T47D (cell line): ENCODE measurements around the gene CCSER1.
"Not testable (repeated sequence)": the region's sequence is repeated elsewhere in the genome, so short reads cannot be mapped to it uniquely, and the experiment has no call there.

Experiments used
- DNase-seq, 2 experiments: peaks; one replicate each; pipeline versions ENCODE4 v3.0.0 to v3.0.0-alpha.2; 2011 to 2012; ENCODE audit warnings: low read depth in 1 of 2, low spot score in 1 of 2
- JUND ChIP-seq: IDR thresholded peaks from 2 replicates; pipeline ENCODE4 v1.6.1; 2012; ENCODE audit warnings: low read depth
- in situ Hi-C: cut with HindIII; loops from 2 replicates; pipeline ENCODE4 v1.10.0; 2016; ENCODE audit warnings: low sequenced_read_pairs, low pct_unique_long_range_greater_than_20kb

Gene CCSER1

DNA sequence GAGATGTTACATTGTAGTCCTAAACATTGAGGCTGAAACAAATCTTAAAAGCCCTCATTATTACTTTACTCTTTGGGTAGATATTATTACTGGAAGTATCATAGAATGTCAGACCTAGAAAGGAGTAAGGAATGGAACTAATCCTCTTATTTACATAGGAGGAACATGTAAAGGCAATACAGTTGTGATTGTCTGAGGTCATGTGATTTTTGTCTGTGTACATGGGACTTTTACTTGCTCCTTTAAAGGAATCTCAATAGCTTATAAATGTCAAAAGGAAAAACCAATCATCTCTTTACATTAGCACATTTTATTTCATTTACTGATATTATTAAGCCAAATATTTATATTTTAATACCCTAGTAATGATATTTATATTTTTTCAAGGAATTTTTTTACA lies 568.2 kb downstream of the CCSER1 start:
- TF ChIP-seq JUND = no peak
- DNase-seq = no peak
- in situ Hi-C loops = no loop called here

- DNase-seq, in situ Hi-C loops: not testable (repeated sequence)
These were observed 578.3 kb downstream of the CCSER1 start for GRCh38 chr4:90705501-90705900.

GRCh38 chr4:90715242-90715641 lies 588.0 kb downstream of the CCSER1 start:
- DNase-seq = no peak
- no peak for TF ChIP-seq JUND
- in situ Hi-C loops = no loop called here

DNA sequence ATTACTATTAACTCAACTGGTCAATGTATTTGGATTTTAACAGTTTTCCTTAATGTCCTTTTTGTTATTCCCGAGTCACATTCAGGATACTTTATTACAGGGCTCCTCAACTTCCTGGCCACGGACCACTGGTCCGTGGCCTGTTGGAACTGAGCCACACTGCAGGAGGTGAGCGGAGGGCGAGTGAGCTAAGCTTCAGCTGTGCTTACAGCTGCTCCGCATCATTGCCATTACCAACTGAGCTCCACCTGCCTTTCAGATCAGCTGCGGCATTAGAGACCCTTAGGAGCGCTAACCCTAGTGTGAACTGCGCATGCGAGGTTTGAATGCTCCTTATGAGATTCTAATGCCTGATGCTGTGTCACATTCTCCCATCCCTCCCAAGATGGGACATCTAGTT lies 591.7 kb downstream of the CCSER1 start:
- no peak for DNase-seq
- in situ Hi-C loops = no loop called here

DNA sequence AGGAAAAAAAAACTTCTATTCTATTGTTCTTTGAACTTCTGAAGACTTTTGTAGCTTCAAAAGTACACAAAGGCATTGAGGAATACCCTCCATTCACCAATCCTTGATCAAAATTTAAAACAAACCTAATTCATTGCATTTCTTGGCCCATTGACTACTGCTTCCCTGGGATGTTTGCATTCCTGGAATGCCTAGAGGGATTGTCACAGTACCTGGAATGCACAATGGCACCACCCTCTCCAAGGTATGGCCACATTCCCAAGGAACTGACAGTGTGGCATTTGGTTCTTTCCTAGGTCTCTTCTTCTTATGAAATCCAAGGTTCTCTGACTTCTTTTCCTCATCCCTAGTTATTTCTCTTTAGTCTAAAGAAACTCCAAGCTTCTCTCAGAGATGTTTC lies 600.7 kb downstream of the CCSER1 start:
- in situ Hi-C loops = no loop called here
- TF ChIP-seq JUND = no peak
- peak in 1 of 2 experiments; percentile 80 for DNase-seq

More for the DNA sequence above, 591.7 kb downstream of the CCSER1 start:
- TF ChIP-seq JUND = no peak

DNA sequence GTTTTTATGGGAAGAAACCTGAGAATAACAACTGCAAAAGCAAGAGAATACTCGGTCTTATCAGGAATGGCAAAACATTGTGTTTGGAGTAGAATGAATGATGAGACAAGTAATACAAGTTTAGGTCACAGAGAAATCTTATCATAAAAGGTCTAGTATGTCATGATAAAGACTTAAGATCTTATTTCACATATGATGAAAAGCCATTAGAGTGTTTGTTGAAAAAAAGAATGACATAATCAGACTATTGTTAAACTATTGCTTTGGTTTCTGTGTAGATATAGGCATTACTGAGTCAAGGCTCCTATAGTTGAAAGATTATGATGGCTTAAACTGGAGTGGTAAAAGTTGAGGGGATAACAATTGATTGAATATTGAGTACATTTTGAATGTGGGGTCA lies 603.6 kb downstream of the CCSER1 start:
- in situ Hi-C loops = no loop called here
- no peak for DNase-seq
- TF ChIP-seq JUND = no peak

GRCh38 chr4:90733211-90733610 lies 606.0 kb downstream of the CCSER1 start:
- TF ChIP-seq JUND = no peak
- in situ Hi-C loops = no loop called here

DNA sequence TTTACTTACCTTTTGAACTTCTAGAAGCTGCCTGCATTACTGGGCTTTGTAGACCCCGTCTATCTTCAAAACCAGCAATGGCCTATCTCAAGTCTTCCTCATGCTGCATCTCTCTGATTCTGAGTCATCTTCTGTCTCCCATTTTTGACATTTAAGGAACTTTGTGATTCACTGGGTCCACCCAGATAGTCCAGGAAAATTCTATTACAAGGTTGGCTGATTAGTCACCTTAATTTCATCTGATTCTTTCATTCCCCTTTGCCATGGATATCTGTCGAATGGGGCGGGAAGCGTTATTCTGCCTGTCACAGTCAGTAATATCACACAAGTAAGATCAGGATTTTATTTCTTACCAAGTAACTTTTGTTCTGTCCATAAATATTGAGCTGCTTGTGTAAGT lies 618.0 kb downstream of the CCSER1 start:
- no peak for DNase-seq
- TF ChIP-seq JUND = no peak
- in situ Hi-C loops = no loop called here

More at GRCh38 chr4:90733211-90733610, 606.0 kb downstream of the CCSER1 start:
- no peak for DNase-seq

- TF ChIP-seq JUND = no peak
- in situ Hi-C loops = no loop called here
- no peak for DNase-seq
These were observed 625.9 kb downstream of the CCSER1 start for GRCh38 chr4:90753068-90753467.

DNA sequence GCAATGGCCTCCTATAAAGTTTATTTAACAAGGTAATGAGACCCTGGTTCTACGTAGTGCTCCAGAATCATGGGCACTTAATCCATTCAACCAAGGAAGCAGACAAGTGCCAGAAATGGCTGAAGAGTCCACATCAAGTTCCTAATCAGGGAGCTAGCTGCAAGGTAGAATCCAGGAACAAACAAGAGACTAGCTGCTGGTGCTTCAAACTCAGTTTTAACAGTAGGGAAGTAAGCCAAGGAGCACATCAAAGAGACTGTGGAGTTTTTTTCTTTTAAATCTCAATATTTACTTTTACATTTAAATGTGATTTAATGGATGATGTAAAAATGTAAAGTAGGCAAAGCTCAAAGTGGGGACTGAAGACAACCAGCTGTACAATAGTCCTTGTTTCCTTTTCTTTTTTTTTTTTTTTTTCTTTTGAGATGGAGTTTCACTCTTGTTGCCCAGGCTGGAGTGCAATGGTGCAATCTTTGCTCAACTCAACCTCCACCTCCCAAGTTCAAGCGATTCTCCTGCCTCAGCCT lies 630.4 kb downstream of the CCSER1 start:
- in situ Hi-C loops = no loop called here
- TF ChIP-seq JUND = no peak
- no peak for DNase-seq

DNA sequence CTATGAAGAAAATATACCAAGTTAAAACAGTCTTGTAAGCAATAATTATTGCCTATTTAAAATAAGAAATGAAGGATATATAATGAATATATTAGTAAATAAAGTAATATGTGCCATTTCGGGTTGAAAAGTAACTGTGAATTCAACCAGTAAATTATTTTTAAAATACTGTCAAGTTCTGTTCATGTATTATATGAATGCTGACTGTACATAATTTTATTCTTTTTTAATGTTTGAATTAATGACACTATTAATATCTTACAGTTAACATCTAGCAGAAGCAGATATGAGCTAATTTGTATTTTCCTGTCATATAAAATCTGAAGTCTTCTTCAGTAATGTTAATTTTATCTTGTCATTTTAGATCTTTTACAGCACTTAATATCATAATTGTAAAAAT lies 632.9 kb downstream of the CCSER1 start:
- in situ Hi-C loops = no loop called here
- no peak for TF ChIP-seq JUND
- no peak for DNase-seq

DNA sequence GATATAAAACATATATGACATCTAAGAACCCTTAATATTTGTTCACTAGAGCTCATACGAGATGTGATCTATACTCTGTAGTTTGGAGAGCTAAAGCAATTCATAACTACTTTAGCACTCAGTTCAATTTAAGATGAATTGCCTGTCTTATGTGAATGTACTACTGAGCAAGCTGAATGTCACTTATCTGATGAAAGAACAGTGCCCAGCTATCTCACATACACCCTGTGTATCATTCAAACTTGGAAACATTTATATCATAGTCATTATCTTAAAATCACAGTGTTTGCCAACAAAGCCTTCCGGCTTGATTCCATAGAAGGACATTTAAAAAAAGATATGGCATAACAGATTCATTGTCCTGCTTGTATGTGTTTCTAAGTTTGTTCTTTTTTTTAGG lies 639.6 kb downstream of the CCSER1 start:
- TF ChIP-seq JUND = no peak
- DNase-seq = no peak
- in situ Hi-C loops = no loop called here

- in situ Hi-C loops = no loop called here
- DNase-seq = no peak
- TF ChIP-seq JUND = no peak
These were observed 642.1 kb downstream of the CCSER1 start for GRCh38 chr4:90769251-90769650.

GRCh38 chr4:90780193-90780592 lies 653.0 kb downstream of the CCSER1 start:
- TF ChIP-seq JUND = no peak
- no peak for DNase-seq
- in situ Hi-C loops = no loop called here
